GM19193 (cell line): ENCODE results near the gene YPEL2.
A peak's percentile ranks its signal among the peaks of the same experiment; 100 is the strongest.

Experiments used
- POLR2A ChIP-seq: IDR thresholded peaks from 4 replicates; pipeline ENCODE4 v1.6.1; 2011; ENCODE audit not compliant: insufficient read depth, insufficient read length; ENCODE audit errors: extremely low read depth

YPEL2 gene

GRCh38 chr17:59331129-59331928, at the start of gene YPEL2:
YPEL2 (plus strand) TSS chr17:59331655; CDS start chr17:59353410, 21,755 bp downstream.
- TF ChIP-seq POLR2A, result peak; percentile 14

GRCh38 chr17:59284317-59284716, 47.1 kb upstream of the YPEL2 start:
- TF ChIP-seq POLR2A, result no peak

DNA sequence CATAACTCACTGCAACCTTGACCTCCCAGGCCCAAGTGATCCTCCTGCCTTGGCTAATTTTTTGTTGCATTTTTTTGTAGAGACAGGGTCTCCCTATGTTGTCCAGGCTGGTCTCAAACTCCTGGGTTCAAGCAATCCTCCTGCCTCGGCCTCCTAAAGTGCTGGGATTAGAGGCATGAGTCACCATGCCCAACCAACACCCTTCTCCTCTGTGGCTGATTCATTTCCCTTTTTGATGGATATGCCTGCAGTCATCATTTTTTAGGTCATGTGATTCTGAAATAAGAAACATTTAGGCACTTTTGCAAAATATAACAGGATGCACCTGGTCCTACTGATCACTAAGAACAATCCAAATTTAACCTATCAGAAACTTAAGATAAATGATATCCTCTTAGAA, 44.0 kb upstream of the YPEL2 start:
- no peak for TF ChIP-seq POLR2A

DNA sequence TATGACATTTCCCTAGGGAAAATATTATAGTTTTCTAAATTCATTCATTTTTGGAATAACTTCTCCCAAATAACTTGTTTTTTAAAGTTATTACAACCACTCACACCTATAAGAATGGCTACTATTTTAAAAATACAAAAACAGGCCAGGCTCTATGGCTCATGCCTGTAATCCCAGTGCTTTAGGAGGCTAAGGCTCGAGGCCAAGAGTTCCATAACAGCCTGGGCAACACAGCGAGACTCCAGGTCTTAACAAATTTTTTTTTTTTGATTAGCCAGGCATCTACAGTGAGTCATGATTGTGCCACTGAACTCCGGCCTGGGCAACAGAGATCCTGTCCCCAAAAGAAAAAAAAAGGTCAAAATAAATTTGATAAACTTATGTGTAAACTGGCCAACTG, 43.6 kb upstream of the YPEL2 start:
- no peak for TF ChIP-seq POLR2A

DNA sequence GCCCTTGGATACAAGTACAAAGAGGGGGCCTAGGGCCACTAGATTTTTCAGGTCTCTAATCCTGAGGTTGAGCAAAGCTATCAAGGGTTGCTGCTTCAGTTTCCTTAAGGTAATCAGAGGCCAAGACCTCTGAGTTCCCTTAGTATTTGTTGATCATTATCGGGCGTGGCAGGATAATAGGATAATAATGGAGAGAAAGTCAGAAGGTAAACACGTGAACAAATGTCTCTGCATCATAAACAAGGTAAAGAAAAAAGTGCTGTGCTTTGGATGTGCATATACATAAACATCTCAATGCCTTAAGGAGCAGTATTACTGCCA, 41.5 kb upstream of the YPEL2 start:
- TF ChIP-seq POLR2A, result no peak

DNA sequence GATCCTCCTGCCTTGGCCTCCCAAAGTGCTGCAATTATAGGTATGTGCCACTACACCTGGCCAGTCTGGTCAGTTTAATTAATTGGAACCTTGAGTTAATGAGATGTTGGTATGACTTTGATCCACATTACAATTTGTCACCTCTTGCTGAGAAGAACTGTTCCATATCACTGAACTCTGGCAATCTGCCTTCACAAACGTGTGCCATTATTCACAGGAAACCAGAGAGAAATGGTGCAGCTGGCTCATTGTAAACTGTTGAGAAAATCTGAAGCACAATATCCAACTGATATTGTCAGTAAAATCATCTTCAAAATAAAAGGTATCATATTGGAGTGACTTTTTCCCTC, 39.3 kb upstream of the YPEL2 start:
- TF ChIP-seq POLR2A, result no peak

- no peak for TF ChIP-seq POLR2A
These were observed 35.3 kb upstream of the YPEL2 start for GRCh38 chr17:59296190-59296589.

DNA sequence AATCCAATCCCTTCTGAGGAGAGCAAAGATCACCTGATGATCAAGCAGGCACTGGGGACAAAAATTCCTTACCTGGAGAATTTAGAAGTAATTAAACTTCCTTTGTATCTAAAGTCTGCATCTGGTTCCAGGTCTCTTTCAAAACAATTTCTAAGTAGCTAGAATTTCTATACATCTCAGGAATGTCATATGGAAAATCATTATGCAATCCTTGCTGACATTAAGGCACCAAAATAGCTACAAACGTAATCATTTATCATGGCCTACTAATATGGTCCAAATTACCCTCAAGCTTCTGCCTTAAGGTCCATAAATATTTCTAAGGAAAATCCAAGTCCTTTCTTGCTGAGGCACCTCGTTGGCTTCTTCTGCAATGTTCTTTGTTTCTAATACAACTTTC, 32.9 kb upstream of the YPEL2 start:
- no peak for TF ChIP-seq POLR2A

- TF ChIP-seq POLR2A, result no peak
These were observed 31.9 kb upstream of the YPEL2 start for GRCh38 chr17:59299400-59300092.

GRCh38 chr17:59300941-59301340, 30.5 kb upstream of the YPEL2 start:
- TF ChIP-seq POLR2A, result no peak

DNA sequence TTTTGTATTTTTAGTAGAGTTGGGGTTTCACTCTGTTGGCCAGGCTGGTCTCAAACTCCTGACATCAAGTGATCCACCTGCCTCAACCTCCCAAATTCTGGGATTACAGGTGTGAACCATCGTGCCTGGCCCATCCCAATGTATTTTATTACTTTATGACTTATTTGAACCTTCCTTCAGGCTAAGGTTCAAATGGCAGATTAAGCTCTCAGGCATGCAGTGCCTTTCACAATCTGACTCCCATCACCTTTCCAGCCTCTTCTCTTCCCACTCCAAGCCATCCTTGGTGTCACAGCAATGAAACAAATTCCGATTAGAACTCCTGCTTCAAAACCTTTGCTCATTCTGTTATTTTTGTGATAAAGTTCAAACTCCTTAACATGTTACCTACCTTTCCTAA, 26.6 kb upstream of the YPEL2 start:
- TF ChIP-seq POLR2A, result no peak

DNA sequence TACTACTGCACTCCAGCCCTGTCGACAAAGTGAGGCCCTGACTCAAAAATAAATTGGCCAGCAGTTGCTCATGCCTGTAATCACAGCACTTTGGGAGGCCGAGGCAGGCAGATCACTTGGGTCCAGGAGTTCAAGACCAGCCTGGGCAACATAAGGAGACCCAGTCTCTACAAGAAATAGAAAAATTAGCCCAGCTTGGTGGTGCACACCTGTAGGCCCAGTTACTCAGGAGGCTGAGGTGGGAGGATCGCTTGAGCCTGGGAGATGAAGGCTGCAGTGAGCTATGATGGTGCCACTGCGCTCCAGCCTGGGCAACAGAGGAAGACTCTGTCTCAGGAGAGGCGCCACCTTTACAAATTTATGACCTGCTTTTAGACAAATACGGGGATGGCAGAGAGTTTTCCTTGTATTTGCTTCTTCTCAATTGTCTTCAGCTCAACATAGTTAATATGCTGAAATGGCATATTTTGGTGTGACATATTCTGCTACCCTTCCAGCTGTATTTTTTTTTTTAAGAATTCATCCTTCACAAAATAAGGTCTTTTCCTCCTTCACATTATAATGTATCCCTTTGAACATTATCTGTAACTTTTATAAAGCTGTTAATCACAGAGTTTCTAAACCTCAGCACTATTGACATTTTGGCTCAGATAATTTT, 21.1 kb upstream of the YPEL2 start:
- no peak for TF ChIP-seq POLR2A

DNA sequence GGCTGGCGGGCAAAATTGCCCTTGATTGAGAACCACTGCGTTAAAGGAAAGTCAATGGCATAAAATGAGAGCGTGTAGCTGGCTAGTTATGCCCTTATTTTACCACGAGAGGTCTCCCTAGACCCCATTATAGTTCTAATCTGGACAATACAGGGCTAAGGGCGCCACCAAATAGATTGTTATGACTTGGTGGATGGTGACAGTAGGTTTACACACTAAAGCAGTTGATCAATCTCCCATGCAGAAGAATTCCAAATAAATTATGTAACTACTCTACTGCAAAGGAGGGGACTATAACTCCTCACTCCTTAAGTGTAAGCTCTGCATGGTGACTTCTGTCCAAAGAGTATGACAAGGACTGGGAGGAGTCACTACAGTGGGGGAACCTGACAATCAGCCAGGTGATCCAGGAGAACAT, 20.4 kb upstream of the YPEL2 start:
- no peak for TF ChIP-seq POLR2A

GRCh38 chr17:59315866-59316265, 15.6 kb upstream of the YPEL2 start:
- no peak for TF ChIP-seq POLR2A

DNA sequence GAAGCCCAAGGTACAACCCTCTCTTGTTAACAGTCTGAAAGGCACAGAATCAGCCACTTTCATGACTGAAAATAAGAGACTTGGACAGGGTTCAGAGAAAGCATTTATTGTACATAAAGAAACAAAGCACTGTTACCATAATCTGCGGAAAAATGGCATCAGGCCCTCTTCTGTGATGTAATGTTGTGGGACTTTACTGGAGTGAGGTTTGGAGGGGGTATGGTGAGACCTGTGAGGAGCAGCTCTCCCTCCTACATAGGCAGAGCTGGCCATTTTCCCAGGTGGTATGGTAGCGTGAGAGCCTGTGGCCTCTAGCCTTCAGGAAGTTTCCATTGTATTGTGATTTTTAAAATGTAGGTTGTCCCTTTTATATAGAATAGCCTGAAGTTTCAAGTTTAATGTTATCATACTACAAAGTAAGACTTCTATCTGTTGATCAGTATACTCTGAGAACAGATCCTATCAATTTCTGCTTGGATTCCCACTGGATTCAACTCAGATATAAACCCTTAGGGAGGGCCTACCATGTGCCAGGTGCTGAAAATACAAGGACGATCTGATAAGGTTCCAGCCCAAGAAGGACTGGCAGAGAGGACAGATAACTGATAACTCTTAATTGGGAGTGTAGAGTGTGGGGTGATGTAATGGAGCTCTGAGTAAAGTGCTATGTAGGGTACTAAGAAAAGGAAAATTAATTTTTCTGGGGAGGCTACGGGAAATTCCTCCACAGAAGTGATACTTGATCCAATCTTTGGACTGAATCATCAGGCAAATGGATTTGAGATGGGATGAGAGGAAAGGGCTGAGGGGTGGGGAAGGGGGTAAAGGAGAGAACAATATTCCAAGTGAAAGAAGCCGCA, 4.1 kb upstream of the YPEL2 start:
- no peak for TF ChIP-seq POLR2A
